HEK293 (cell line): Measurements from ENCODE around the gene ZFC3H1.

Experiments used
- CTCF ChIA-PET: fragments of 350-600 bp; formaldehyde crosslinking; extraction: SDS; loops from one replicate; lab custom pipeline; 2021; ENCODE audit warnings: antibody characterized with exemption; lab: Yijun Ruan, JAX
- POLR2A ChIA-PET: fragments of 300-600 bp; formaldehyde crosslinking; extraction: SDS; loops from one replicate; lab custom pipeline; 2020; ENCODE audit warnings: antibody characterized with exemption, inconsistent platforms; lab: Yijun Ruan, JAX
- H3K27ac ChIP-seq: fragments of 200-500 bp; sonication (Bioruptor generic); 2 replicates; pipeline ENCODE4 v1.5.1; 2014; ENCODE audit warnings: low read depth, low read length, control low read depth, inconsistent platforms; ENCODE audit errors: extremely low read depth
- H3K36me3 ChIP-seq, 2 experiments: fragments of 200-500 bp in 1 of 2; sonication (Bioruptor generic) in 1 of 2; 1 replicate in 1 of 2; 2 replicates in 1 of 2; pipeline ENCODE4 v1.5.1; 2014 to 2017; ENCODE audit warnings: inconsistent platforms in 2 of 2, low read length in 2 of 2; ENCODE audit not compliant: control insufficient read depth in 2 of 2, insufficient read depth in 1 of 2
- H3K4me1 ChIP-seq: fragments of 200-500 bp; sonication (Bioruptor generic); 2 replicates; pipeline ENCODE4 v1.5.1; 2014; ENCODE audit warnings: mild to moderate bottlenecking, low read length, inconsistent platforms; ENCODE audit not compliant: control insufficient read depth, insufficient read depth
- H3K4me3 ChIP-seq: 2 replicates; pipeline ENCODE4 v1.5.1; 2011; ENCODE audit warnings: low read depth, mild to moderate bottlenecking, control low read depth, low read length, moderate library complexity
- H3K9me3 ChIP-seq: fragments of 200-500 bp; sonication (Bioruptor generic); 2 replicates; pipeline ENCODE4 v1.5.1; 2014; ENCODE audit warnings: low read depth, low read length, inconsistent platforms; ENCODE audit not compliant: control insufficient read depth, insufficient read depth
- GLIS1 ChIP-seq: fragments of 450-650 bp; formaldehyde crosslinking; IDR thresholded peaks from 2 replicates; pipeline ENCODE4 v1.5.1; 2016; ENCODE audit warnings: missing biosample characterization, missing genetic modification characterization
- HOXA7 ChIP-seq: sonication (generic); formaldehyde crosslinking; IDR thresholded peaks from 2 replicates; pipeline ENCODE4 v1.8.1; 2022; ENCODE audit warnings: missing genetic modification reagents, borderline replicate concordance
- HOXD13 ChIP-seq: sonication (generic); formaldehyde crosslinking; IDR thresholded peaks from 2 replicates; pipeline ENCODE4 v1.8.0; 2022; ENCODE audit warnings: missing genetic modification reagents, borderline replicate concordance
- PRDM1 ChIP-seq: fragments of 450-650 bp; formaldehyde crosslinking; IDR thresholded peaks from 2 replicates; pipeline ENCODE4; 2016; ENCODE audit warnings: missing biosample characterization, missing genetic modification characterization
- SCRT1 ChIP-seq: fragments of 450-650 bp; formaldehyde crosslinking; IDR thresholded peaks from 2 replicates; pipeline ENCODE4 v1.5.1; 2016; ENCODE audit warnings: missing biosample characterization, missing genetic modification characterization, borderline replicate concordance
- SP2 ChIP-seq: fragments of 450-650 bp; formaldehyde crosslinking; IDR thresholded peaks from 2 replicates; pipeline ENCODE4 v1.5.1; 2016; ENCODE audit warnings: missing biosample characterization, missing genetic modification characterization
- ZBTB1 ChIP-seq: fragments of 450-650 bp; formaldehyde crosslinking; IDR thresholded peaks from 2 replicates; pipeline ENCODE4 v1.5.1; 2016; ENCODE audit warnings: missing biosample characterization, missing genetic modification characterization
- ZBTB20 ChIP-seq: fragments of 450-650 bp; formaldehyde crosslinking; IDR thresholded peaks from 2 replicates; pipeline ENCODE4 v1.5.1; 2016; ENCODE audit warnings: missing biosample characterization, missing genetic modification characterization
- ZNF132 ChIP-seq: fragments of 450-650 bp; formaldehyde crosslinking; IDR thresholded peaks from 2 replicates; pipeline ENCODE4 v1.5.1; 2017; ENCODE audit warnings: missing biosample characterization, missing genetic modification characterization, borderline replicate concordance
- ZNF146 ChIP-seq: fragments of 450-650 bp; formaldehyde crosslinking; IDR thresholded peaks from 2 replicates; pipeline ENCODE4 v1.5.1; 2016; ENCODE audit warnings: missing biosample characterization, missing genetic modification characterization
- ZNF211 ChIP-seq: fragments of 450-650 bp; formaldehyde crosslinking; IDR thresholded peaks from 2 replicates; pipeline ENCODE4 v1.5.1; 2016; ENCODE audit warnings: low read depth, missing biosample characterization, missing genetic modification characterization
- ZNF248 ChIP-seq: fragments of 450-650 bp; formaldehyde crosslinking; IDR thresholded peaks from 2 replicates; pipeline ENCODE4 v1.5.1; 2017; ENCODE audit warnings: missing biosample characterization, missing genetic modification characterization
- ZNF302 ChIP-seq: fragments of 450-650 bp; formaldehyde crosslinking; IDR thresholded peaks from 2 replicates; pipeline ENCODE4 v1.5.1; 2016; ENCODE audit warnings: missing biosample characterization, missing genetic modification characterization, low read depth
- ZNF311 ChIP-seq: fragments of 450-650 bp; formaldehyde crosslinking; IDR thresholded peaks from 2 replicates; pipeline ENCODE4 v1.5.1; 2017; ENCODE audit warnings: missing biosample characterization, missing genetic modification characterization, borderline replicate concordance
- ZNF48 ChIP-seq: fragments of 450-650 bp; formaldehyde crosslinking; IDR thresholded peaks from 2 replicates; pipeline ENCODE4 v1.5.1; 2016; ENCODE audit warnings: missing biosample characterization, missing genetic modification characterization
- ZNF530 ChIP-seq: fragments of 450-650 bp; formaldehyde crosslinking; IDR thresholded peaks from 2 replicates; pipeline ENCODE4 v1.5.1; 2016; ENCODE audit warnings: low read depth, missing biosample characterization, missing genetic modification characterization
- ZNF654 ChIP-seq: fragments of 450-650 bp; formaldehyde crosslinking; IDR thresholded peaks from 2 replicates; pipeline ENCODE4 v1.5.1; 2016; ENCODE audit warnings: low read depth, missing biosample characterization, missing genetic modification characterization
- ZNF701 ChIP-seq: fragments of 450-650 bp; formaldehyde crosslinking; IDR thresholded peaks from 2 replicates; pipeline ENCODE4 v1.5.1; 2016; ENCODE audit warnings: missing biosample characterization, missing genetic modification characterization
- TF ChIP-seq, protein P1 (sequence below): fragments of 450-650 bp; formaldehyde crosslinking; IDR thresholded peaks from 2 replicates; pipeline ENCODE4 v1.5.1; 2017; ENCODE audit warnings: missing biosample characterization, missing genetic modification characterization
- TF ChIP-seq, protein P2 (sequence below): fragments of 450-650 bp; formaldehyde crosslinking; IDR thresholded peaks from 2 replicates; pipeline ENCODE4 v1.5.1; 2017; ENCODE audit warnings: missing biosample characterization, missing genetic modification characterization
- TF ChIP-seq, protein P3 (sequence below): fragments of 450-650 bp; formaldehyde crosslinking; IDR thresholded peaks from 2 replicates; pipeline ENCODE4 v1.5.1; 2016; ENCODE audit warnings: missing biosample characterization, missing genetic modification characterization
- TF ChIP-seq, protein P4 (sequence below): fragments of 450-650 bp; IDR thresholded peaks from 2 replicates; pipeline ENCODE4 v1.5.1; 2018; ENCODE audit warnings: missing biosample characterization, mild to moderate bottlenecking, missing genetic modification characterization

Gene ZFC3H1

DNA sequence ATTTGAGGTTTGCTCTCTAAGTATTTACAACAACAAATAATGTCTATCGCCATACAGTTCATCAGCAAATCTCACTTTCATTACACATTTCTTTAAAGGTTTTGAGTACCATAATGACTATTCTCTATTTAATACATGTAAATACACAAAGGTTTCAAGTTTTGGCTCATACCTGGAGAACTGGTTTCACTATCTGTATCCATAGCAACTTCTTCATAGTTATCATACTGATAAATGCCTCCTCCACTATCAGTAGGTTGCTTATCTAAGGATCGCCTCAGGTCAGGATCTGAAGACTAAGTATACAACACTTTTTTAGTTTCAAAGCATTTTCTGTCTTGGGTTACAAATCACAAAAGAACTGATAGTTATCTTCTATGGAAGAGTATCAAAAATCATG lies 21.4 kb downstream of the ZFC3H1 start (continued):
- TF ChIP-seq ZNF311 (tag by site-specific recombination) (no peak), ZNF701 (no peak)

DNA sequence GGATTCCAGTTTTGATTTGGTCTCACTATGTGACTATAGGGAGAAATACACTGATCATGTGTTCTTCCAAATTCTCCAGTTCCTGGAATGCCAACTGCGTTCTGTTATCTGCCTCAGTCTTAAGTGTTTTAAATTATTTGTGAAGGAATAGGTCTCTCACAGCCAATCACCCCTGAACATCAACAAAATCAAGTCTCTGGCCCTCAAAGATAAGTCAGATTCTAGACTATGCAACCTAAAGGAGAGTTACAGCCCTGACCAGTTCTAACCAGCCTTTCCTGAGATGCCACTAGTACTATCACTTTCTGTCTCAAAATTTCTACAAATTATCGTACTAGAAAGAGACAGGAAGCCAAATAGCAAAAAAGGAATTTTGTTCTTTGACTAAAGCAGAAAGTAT lies 22.3 kb downstream of the ZFC3H1 start:
- no peaks in the 10 kb centered on the region for H3K4me1 ChIP-seq
- ChIA-PET CTCF (no interaction called here), POLR2A (no interaction called here)
- H3K4me3 ChIP-seq = no peak overlapping the region
- peaks cover 53 to 75% of the 10 kb centered on the region in 2 experiments for H3K36me3 ChIP-seq
- no peak overlapping the region for H3K27ac ChIP-seq
- TF ChIP-seq, protein P1, sequence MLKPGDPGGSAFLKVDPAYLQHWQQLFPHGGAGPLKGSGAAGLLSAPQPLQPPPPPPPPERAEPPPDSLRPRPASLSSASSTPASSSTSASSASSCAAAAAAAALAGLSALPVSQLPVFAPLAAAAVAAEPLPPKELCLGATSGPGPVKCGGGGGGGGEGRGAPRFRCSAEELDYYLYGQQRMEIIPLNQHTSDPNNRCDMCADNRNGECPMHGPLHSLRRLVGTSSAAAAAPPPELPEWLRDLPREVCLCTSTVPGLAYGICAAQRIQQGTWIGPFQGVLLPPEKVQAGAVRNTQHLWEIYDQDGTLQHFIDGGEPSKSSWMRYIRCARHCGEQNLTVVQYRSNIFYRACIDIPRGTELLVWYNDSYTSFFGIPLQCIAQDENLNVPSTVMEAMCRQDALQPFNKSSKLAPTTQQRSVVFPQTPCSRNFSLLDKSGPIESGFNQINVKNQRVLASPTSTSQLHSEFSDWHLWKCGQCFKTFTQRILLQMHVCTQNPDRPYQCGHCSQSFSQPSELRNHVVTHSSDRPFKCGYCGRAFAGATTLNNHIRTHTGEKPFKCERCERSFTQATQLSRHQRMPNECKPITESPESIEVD (tag by site-specific recombination) = no peak
- TF ChIP-seq PRDM1 (tag by site-specific recombination) = 0 out of 2 replicates have a peak, but pooled peaks have one; percentile 33
- TF ChIP-seq, all 188 proteins: peak for 1
- H3K9me3 ChIP-seq = no peaks in the 10 kb centered on the region

DNA sequence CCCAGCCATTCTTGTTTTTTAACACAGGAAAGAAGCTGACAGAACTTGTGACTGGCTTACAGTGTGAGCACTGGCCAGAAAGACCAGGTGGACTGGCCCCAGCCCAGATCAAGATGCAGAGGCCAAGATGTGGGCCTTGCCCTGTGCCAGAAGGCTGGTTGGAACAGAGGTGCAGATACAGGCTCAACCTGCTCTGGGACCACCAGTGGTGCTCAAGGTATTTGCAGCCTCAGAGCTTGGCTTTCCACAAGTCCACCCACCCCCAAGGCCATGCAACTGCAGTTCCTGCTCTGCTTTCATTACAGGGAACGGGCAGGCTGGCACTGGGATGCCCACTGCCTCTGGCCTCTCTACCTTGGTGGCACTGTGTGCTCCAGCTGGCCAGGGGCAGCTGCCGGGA lies 23.3 kb downstream of the ZFC3H1 start:
- Histone ChIP-seq H3K4me1 (no peaks in the 10 kb centered on the region), H3K27ac (no peak overlapping the region), H3K4me3 (no peak overlapping the region), H3K36me3 (peaks cover 53 to 80% of the 10 kb centered on the region in 2 experiments), H3K9me3 (no peaks in the 10 kb centered on the region)
- POLR2A ChIA-PET = interaction anchor here (0.8 kb wide), 1 partner anchor 201 kb away, joined by 3 read pairs; no protein-coding TSS in a partner anchor
- CTCF ChIA-PET = interaction anchor here (0.9 kb wide), 1 partner anchor 224 kb away, joined by 4 read pairs; no protein-coding TSS in a partner anchor
- no peak for TF ChIP-seq ZBTB1 (tag by site-specific recombination)
- no peak for TF ChIP-seq ZNF248 (tag by site-specific recombination)
- TF ChIP-seq, protein P2, sequence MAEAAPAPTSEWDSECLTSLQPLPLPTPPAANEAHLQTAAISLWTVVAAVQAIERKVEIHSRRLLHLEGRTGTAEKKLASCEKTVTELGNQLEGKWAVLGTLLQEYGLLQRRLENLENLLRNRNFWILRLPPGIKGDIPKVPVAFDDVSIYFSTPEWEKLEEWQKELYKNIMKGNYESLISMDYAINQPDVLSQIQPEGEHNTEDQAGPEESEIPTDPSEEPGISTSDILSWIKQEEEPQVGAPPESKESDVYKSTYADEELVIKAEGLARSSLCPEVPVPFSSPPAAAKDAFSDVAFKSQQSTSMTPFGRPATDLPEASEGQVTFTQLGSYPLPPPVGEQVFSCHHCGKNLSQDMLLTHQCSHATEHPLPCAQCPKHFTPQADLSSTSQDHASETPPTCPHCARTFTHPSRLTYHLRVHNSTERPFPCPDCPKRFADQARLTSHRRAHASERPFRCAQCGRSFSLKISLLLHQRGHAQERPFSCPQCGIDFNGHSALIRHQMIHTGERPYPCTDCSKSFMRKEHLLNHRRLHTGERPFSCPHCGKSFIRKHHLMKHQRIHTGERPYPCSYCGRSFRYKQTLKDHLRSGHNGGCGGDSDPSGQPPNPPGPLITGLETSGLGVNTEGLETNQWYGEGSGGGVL (tag by site-specific recombination) = no peak

DNA sequence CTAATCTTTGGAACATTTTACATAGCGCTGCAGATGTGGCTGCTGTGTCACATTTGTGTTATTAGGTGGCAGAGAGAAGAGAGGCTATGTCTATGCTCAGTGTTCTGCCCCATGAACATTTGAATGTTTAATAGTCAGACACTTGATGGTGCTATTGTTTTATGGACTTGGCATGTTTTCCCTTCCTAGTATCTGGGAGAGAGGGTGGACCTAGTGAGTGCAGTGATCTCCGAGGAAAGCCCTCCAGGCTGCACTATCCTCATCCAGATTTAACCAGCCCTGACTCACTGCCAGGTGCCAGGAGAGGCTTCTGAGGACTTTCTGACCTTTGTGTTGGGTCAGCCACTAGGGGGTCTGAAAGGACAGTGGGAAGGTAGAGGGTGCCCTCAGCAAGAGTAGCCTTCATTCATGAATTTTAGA lies 24.3 kb downstream of the ZFC3H1 start:
- POLR2A ChIA-PET = interaction anchor here (0.8 kb wide), 1 partner anchor 200 kb away, joined by 3 read pairs; no protein-coding TSS in a partner anchor
- H3K36me3 ChIP-seq = peaks cover 53 to 79% of the 10 kb centered on the region in 2 experiments
- TF ChIP-seq GLIS1 (tag by site-specific recombination) (no peak), ZNF146 (no peak), SP2 (no peak), ZNF211 (no peak), ZNF132 (tag by site-specific recombination) (no peak), ZNF48 (tag by site-specific recombination) (no peak), ZNF302 (tag by site-specific recombination) (no peak), ZNF654 (peak; percentile 20; the same call in 1 of the 2 replicates), ZBTB20 (tag by site-specific recombination) (no peak), HOXA7 (no peak), ZNF530 (tag by site-specific recombination) (no peak), HOXD13 (no peak), SCRT1 (tag by site-specific recombination) (no peak)
- TF ChIP-seq, protein P3, sequence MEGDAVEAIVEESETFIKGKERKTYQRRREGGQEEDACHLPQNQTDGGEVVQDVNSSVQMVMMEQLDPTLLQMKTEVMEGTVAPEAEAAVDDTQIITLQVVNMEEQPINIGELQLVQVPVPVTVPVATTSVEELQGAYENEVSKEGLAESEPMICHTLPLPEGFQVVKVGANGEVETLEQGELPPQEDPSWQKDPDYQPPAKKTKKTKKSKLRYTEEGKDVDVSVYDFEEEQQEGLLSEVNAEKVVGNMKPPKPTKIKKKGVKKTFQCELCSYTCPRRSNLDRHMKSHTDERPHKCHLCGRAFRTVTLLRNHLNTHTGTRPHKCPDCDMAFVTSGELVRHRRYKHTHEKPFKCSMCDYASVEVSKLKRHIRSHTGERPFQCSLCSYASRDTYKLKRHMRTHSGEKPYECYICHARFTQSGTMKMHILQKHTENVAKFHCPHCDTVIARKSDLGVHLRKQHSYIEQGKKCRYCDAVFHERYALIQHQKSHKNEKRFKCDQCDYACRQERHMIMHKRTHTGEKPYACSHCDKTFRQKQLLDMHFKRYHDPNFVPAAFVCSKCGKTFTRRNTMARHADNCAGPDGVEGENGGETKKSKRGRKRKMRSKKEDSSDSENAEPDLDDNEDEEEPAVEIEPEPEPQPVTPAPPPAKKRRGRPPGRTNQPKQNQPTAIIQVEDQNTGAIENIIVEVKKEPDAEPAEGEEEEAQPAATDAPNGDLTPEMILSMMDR (tag by site-specific recombination) = peak; percentile 61
- TF ChIP-seq, protein P4, sequence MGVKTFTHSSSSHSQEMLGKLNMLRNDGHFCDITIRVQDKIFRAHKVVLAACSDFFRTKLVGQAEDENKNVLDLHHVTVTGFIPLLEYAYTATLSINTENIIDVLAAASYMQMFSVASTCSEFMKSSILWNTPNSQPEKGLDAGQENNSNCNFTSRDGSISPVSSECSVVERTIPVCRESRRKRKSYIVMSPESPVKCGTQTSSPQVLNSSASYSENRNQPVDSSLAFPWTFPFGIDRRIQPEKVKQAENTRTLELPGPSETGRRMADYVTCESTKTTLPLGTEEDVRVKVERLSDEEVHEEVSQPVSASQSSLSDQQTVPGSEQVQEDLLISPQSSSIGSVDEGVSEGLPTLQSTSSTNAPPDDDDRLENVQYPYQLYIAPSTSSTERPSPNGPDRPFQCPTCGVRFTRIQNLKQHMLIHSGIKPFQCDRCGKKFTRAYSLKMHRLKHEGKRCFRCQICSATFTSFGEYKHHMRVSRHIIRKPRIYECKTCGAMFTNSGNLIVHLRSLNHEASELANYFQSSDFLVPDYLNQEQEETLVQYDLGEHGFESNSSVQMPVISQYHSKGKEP (tag by site-specific recombination) = no peak
- TF ChIP-seq, all 188 proteins: peak for 2
- Histone ChIP-seq H3K4me1 (no peaks in the 10 kb centered on the region), H3K9me3 (no peaks in the 10 kb centered on the region), H3K4me3 (no peak overlapping the region), H3K27ac (no peak overlapping the region)
- CTCF ChIA-PET = no interaction called here
